GM12878 (cell line): ENCODE measurements around the gene WDR86. TPM values are rescaled to one million over a fixed set of nuclear protein-coding genes. Genes with fewer than 3 reads are reported as not detected.

Experiments
- ATAC-seq: fragments of 200-7000 bp; cut with Tn5 transposase; 3 replicates; pipeline ENCODE4 v1.9.1; 2020; ENCODE audit warnings: mild to moderate bottlenecking, moderate library complexity
- BruUV-seq: library from RNA; stranded (reverse); fragments of 400-500 nt; replicated peaks from 2 replicates; lab custom pipeline; 2021; lab: Mats Ljungman, UMichigan
- CTCF ChIA-PET: fragments of 300-600 bp; sonication (Branson Sonifier 250); formaldehyde crosslinking; extraction: SDS; loops from one replicate; lab custom pipeline; 2021; ENCODE audit warnings: inconsistent platforms; lab: Yijun Ruan, JAX
- POLR2A ChIA-PET: fragments of 350-600 bp; formaldehyde crosslinking; extraction: SDS; loops from one replicate; lab custom pipeline; 2021; ENCODE audit warnings: inconsistent platforms; lab: Charles Lee
- RAD21 ChIA-PET: fragments of 300-600 bp; sonication (Branson Sonifier 250); formaldehyde crosslinking; loops from one replicate; lab custom pipeline; 2023; ENCODE audit warnings: antibody characterized with exemption; ENCODE audit not compliant: unreplicated experiment; lab: Charles Lee
- SMC1A ChIA-PET: fragments of 300-600 bp; sonication (Branson Sonifier 250); formaldehyde crosslinking; loops from one replicate; lab custom pipeline; 2023; ENCODE audit not compliant: unreplicated experiment, uncharacterized antibody; lab: Charles Lee
- DNase-seq: peaks from one replicate; pipeline ENCODE4 v3.0.0-alpha.2; 2011; ENCODE audit warnings: low read depth, low spot score
- FAIRE-seq: peaks from 3 replicates; lab custom pipeline; 2011; peaks lifted over from hg19 to GRCh38; lab: Jason Lieb, UNC
- H2AFZ ChIP-seq: 2 replicates; pipeline ENCODE4 v1.6.0; 2011; ENCODE audit warnings: low read depth, low read length, control low read depth; ENCODE audit not compliant: control insufficient read depth
- H3K27ac ChIP-seq: 2 replicates; pipeline ENCODE4 v1.5.1; 2011; ENCODE audit warnings: control low read depth; ENCODE audit not compliant: control insufficient read depth, insufficient read depth
- H3K27me3 ChIP-seq, 2 experiments: replicated peaks in 1 of 2; 2 replicates each; pipeline versions ENCODE4 v1.6.0 to v1.6.1; 2011; ENCODE audit warnings: low read length in 1 of 2; ENCODE audit not compliant: control insufficient read depth in 2 of 2, insufficient read depth in 2 of 2
- H3K36me3 ChIP-seq, 2 experiments: 2 replicates each; pipeline ENCODE4 v1.5.1; 2011; ENCODE audit warnings: low read length in 1 of 2; ENCODE audit not compliant: control insufficient read depth in 2 of 2, insufficient read depth in 2 of 2
- H3K4me1 ChIP-seq: 2 replicates; pipeline ENCODE4 v1.6.1; 2011; ENCODE audit warnings: mild to moderate bottlenecking, low read length, moderate library complexity, mixed read lengths; ENCODE audit not compliant: control insufficient read depth, insufficient read depth
- H3K4me2 ChIP-seq: 2 replicates; pipeline ENCODE4 v1.6.0; 2011; ENCODE audit warnings: control low read depth; ENCODE audit not compliant: control insufficient read depth, insufficient read depth
- H3K4me3 ChIP-seq: fragments of 200-600 bp; sonication (generic); 2 replicates; pipeline ENCODE4 v1.5.1; 2016
- H3K79me2 ChIP-seq: 2 replicates; pipeline ENCODE4 v1.6.0; 2011; ENCODE audit warnings: low read length; ENCODE audit not compliant: control insufficient read depth, insufficient read depth
- H3K9ac ChIP-seq: 2 replicates; pipeline ENCODE4 v1.8.0; 2011; ENCODE audit warnings: low read length, control low read depth, mixed read lengths; ENCODE audit not compliant: control insufficient read depth, insufficient read depth
- H3K9me3 ChIP-seq: replicated peaks from 3 replicates; pipeline ENCODE4 v1.5.1; 2011; ENCODE audit warnings: mild to moderate bottlenecking, low read length; ENCODE audit not compliant: control insufficient read depth, insufficient read depth
- H4K20me1 ChIP-seq: 2 replicates; pipeline ENCODE4 v1.6.0; 2011; ENCODE audit not compliant: control insufficient read depth, insufficient read depth
- E4F1 ChIP-seq: fragments of 450-650 bp; IDR thresholded peaks from 2 replicates; pipeline ENCODE4 v1.6.1; 2018; ENCODE audit warnings: borderline replicate concordance, mild to moderate bottlenecking; ENCODE audit not compliant: partially characterized antibody
- EED ChIP-seq: sonication (generic); IDR thresholded peaks from 2 replicates; pipeline ENCODE4 v1.6.1; 2016; ENCODE audit warnings: antibody characterized with exemption, low read depth
- ELK1 ChIP-seq: IDR thresholded peaks from 2 replicates; pipeline ENCODE4 v1.6.1; 2012; ENCODE audit warnings: low read depth, low read length, improper control_type of control experiment
- IKZF1 ChIP-seq: fragments of 450-650 bp; conservative IDR thresholded peaks from 2 replicates; pipeline ENCODE4 v1.6.1; 2017; ENCODE audit warnings: antibody characterized with exemption, mild to moderate bottlenecking
- IKZF2 ChIP-seq, 2 experiments: fragments of 450-650 bp; IDR thresholded peaks; 2 replicates each; pipeline ENCODE4 v1.6.1; 2017; ENCODE audit warnings: mild to moderate bottlenecking in 2 of 2, moderate library complexity in 2 of 2
- JUNB ChIP-seq: IDR thresholded peaks from 2 replicates; pipeline ENCODE4 v1.6.1; 2016; ENCODE audit warnings: antibody characterized with exemption, mild to moderate bottlenecking
- MYC ChIP-seq: IDR thresholded peaks from 2 replicates; pipeline ENCODE4 v1.6.1; 2011; ENCODE audit warnings: mild to moderate bottlenecking, low read length, moderate library complexity, inconsistent platforms; ENCODE audit not compliant: insufficient read depth, insufficient replicate concordance, insufficient read length, severe bottlenecking
- NFXL1 ChIP-seq: fragments of 450-650 bp; IDR thresholded peaks from 2 replicates; pipeline ENCODE4 v1.6.1; 2017; ENCODE audit warnings: antibody characterized with exemption, mild to moderate bottlenecking, borderline replicate concordance
- PAX8 ChIP-seq: fragments of 450-650 bp; IDR thresholded peaks from 2 replicates; pipeline ENCODE4 v1.6.1; 2017; ENCODE audit warnings: mild to moderate bottlenecking, moderate library complexity
- POLR2AphosphoS5 ChIP-seq: IDR thresholded peaks from 2 replicates; pipeline ENCODE4 v1.6.1; 2011; ENCODE audit warnings: mild to moderate bottlenecking, low read length, inconsistent platforms
- RUNX3 ChIP-seq: IDR thresholded peaks from 2 replicates; pipeline ENCODE4 v1.6.1; 2012; ENCODE audit warnings: low read length, inconsistent platforms
- SP1 ChIP-seq: IDR thresholded peaks from one replicate; pipeline ENCODE4 v1.6.1; 2011; ENCODE audit warnings: low read depth, low read length
- ZNF24 ChIP-seq: fragments of 450-650 bp; IDR thresholded peaks from 2 replicates; pipeline ENCODE4 v1.6.1; 2017; ENCODE audit warnings: antibody characterized with exemption, mild to moderate bottlenecking
- WGBS: methylation state at CpG from one replicate; pipeline ENCODE4 v1.1.6; 2016; ENCODE audit warnings: low lambda C conversion rate; ENCODE audit not compliant: insufficient replicate concordance, insufficient coverage; ENCODE audit errors: missing lambda C conversion rate; 5-methylcytosine and 5-hydroxymethylcytosine counted together
- in situ Hi-C: fragments of 300-500 bp; cut with MboI; formaldehyde crosslinking; loops from 9 replicates; pipeline ENCODE4 v1.14.3; 2018; ENCODE audit warnings: mixed read lengths
- intact Hi-C: fragments of 100-400 bp; cut with micrococcal nuclease; formaldehyde crosslinking; loops from one replicate; pipeline ENCODE4 v1.14.2; 2022; ENCODE audit not compliant: unreplicated experiment
- polyA plus RNA-seq, 11 experiments: library from polyadenylated mRNA; depleted of rRNA in 4 of 11; unstranded in 6 of 11; stranded (reverse) in 5 of 11; fragments of >200 nt; fragmentation: Nextera tagmentation in 4 of 11; fragmentation: Illumina TruSeq in 1 of 11; extraction: Ambion mirVana in 4 of 11; extraction: Trizol in 1 of 11; gene quantifications; 1 replicate in 1 of 11; 2 replicates in 10 of 11; pipeline versions ENCODE4 v1.2.1 to v1.2.3, GENCODE V29; 2011 to 2016; ENCODE audit warnings: inconsistent platforms in 2 of 11, missing spikeins in 2 of 11, low read depth in 1 of 11
- total RNA-seq, 4 experiments: library from RNA; depleted of rRNA in 3 of 4; stranded (reverse); fragments of >200 nt in 3 of 4; fragmentation: Illumina TruSeq in 1 of 4; extraction: Trizol in 1 of 4; gene quantifications; 2 replicates each; pipeline versions ENCODE4 v1.2.1 to v1.2.3, GENCODE V29; 2013 to 2021

The WDR86 gene
- total and polyA plus RNA-seq, 10 of the 15 experiments (the other 5 are each of a cell fraction or from before 2014, with no cell fraction given) = 0.05 to 0.19 (median 0.15) TPM; not detected in 7

DNA sequence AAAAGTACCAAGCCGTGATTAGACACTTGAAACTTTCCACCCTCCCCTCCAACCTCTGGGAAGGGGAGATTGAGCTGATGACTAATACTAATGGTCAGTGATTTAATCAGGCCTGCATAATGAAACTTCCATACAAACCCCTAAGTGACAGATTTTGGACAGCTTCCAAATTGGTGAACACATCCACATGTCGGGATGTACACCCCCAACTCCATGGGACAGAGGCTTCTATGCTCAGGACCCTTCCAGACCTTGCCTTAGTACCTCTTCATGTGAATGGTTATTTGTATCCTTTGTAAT, 63.4 kb downstream of the WDR86 start:
- intact Hi-C loops (no loop called here), in situ Hi-C loops (no loop called here)
- 31% methylated on average over 2 of the region's 2 CpGs for whole genome bisulfite sequencing
- no TSS peak for BruUV-seq
- TF ChIP-seq IKZF2 (IDR thresholded peaks at IDR 0.05) = no peak
- TF ChIP-seq MYC = no peak
- TF ChIP-seq IKZF1 = 0 out of 2 replicates have a peak, but pooled peaks have one; percentile 14
- peak; percentile 25; the same call in 1 of the 2 replicates for TF ChIP-seq JUNB
- TF ChIP-seq NFXL1 = no peak
- no peak for TF ChIP-seq SP1
- no peak for TF ChIP-seq POLR2AphosphoS5
- no peak for TF ChIP-seq E4F1
- 0 out of 2 replicates have a peak, but pooled peaks have one; percentile 51 for TF ChIP-seq EED
- TF ChIP-seq ELK1 = no peak
- peak; percentile 43; the same call in 1 of the 2 replicates for TF ChIP-seq RUNX3
- TF ChIP-seq ZNF24 = no peak
- no peak for TF ChIP-seq PAX8
- DNase-seq (no peak), ATAC-seq (no peak), FAIRE-seq (no peak)
- CTCF ChIA-PET = interaction anchor here (1.1 kb wide), 1 partner anchor 31 kb away, joined by 4 read pairs; no protein-coding TSS in a partner anchor
- Histone ChIP-seq H3K4me1 (peaks cover 29% of the 10 kb centered on the region), H3K9ac (no peak overlapping the region), H3K27me3 (no peaks in the 10 kb centered on the region), H3K79me2 (peaks cover 37% of the 10 kb centered on the region), H3K27ac (peak overlapping the region; percentile 5), H3K4me3 (no peak overlapping the region), H4K20me1 (no peaks in the 10 kb centered on the region), H2AFZ (no peak overlapping the region), H3K4me2 (peak overlapping the region; percentile 15), H3K36me3 (peaks cover 0 to 19% of the 10 kb centered on the region in 2 experiments; a peak in 3 of 4 replicates), H3K9me3 (no peaks in the 10 kb centered on the region; the same call in 2 of the 3 replicates)
- RAD21 ChIA-PET = no interaction called here
- POLR2A ChIA-PET = no interaction called here
- SMC1A ChIA-PET = no interaction called here
